ENCODE results near the gene CCNY.

DNA sequence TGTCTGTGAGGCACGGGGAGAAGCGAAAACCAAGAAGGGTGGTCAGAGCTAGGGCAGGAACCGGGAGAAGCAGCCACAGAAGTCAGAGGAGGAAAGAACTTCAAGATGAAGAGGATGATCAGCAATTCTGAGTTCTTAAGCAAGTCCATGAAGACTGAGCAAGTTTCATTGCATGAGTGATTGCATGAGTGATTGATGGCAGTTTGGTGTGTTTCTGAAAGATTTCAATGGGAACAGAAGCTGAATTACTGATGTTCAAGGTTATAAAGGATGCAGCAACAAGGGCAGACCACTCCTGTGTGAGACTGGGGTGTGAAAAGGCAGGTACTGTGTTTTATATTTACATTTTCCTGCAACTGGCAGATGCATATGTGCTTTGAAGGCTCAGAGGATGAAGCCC lies 35.4 kb downstream of the CCNY start:
- TF ChIP-seq, protein P1, sequence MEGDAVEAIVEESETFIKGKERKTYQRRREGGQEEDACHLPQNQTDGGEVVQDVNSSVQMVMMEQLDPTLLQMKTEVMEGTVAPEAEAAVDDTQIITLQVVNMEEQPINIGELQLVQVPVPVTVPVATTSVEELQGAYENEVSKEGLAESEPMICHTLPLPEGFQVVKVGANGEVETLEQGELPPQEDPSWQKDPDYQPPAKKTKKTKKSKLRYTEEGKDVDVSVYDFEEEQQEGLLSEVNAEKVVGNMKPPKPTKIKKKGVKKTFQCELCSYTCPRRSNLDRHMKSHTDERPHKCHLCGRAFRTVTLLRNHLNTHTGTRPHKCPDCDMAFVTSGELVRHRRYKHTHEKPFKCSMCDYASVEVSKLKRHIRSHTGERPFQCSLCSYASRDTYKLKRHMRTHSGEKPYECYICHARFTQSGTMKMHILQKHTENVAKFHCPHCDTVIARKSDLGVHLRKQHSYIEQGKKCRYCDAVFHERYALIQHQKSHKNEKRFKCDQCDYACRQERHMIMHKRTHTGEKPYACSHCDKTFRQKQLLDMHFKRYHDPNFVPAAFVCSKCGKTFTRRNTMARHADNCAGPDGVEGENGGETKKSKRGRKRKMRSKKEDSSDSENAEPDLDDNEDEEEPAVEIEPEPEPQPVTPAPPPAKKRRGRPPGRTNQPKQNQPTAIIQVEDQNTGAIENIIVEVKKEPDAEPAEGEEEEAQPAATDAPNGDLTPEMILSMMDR (IDR thresholded peaks at IDR 0.05), result no peak
- no peak for TF ChIP-seq POLR2A (IDR thresholded peaks at IDR 0.05)
